HG03095 (cell line): ENCODE data around the gene PTPRD.

Experiments used
- ATAC-seq: cut with Tn5 transposase; IDR thresholded peaks from one replicate; pipeline ENCODE4 v1.9.1; 2021; ENCODE audit warnings: moderate library complexity; ENCODE audit not compliant: unreplicated experiment

The PTPRD gene

DNA sequence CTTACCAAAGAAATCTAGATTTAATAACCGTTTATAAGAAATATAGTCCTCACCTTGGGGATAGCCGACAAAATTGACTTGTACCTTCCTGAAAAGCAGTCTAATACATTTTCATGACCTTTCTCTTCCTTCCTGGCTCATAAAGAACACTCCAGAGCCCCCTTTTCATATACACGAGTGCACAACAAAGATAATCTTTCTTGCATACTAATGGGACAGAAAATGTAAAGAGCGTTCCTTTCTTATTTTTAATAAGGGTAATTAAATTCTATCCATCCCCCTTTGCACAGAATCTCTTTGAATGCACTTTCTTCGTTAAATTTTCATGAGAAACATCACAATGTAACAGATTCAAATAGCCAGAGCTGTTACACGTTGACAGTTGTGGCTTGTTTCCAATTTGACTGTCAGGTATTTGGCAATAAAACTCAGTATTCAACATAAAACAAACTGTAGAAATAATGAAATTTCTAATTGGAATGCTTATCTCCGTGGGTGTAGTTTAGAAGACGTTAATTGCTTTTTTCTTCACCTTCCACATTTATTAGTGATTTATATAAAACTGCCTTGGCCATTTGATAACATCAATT is 2080.9 kb downstream of the PTPRD start:
- no peak for ATAC-seq

DNA sequence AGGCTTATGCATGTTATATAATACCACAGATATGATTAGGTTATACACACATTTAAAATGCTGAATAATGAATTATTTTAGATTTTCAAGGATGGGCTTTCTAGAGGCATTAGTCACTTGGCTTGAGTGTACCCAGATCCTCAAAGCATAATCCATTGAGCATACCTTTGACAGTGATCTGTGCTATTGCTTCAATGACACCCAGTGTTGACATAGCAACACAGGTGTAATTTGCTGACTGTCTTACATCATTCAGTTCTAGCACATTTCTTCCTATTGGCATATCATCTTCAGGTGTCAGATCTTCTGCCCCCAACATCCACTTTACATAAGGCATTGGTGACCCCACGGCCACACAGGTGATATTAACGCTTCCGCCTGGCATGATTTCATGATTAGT is 2091.7 kb downstream of the PTPRD start:
- no peak for ATAC-seq

DNA sequence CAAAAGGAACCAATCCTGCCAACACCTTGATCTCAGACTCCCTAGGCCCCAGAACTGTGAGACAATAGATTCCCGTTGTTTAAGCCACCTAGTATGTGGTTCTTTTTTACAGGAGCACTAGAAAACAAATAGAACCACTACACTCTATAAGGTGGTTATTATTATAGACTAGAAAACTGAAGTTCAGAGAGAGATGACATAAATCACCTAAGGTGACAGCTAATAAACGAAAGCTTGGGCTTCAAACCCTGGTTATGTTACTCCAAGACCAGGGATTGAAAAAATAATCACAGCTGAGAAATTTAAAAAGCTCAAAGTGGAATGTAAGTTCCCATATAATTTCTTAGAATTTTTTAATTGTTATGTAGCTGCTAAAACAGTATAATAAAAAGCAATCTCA is 2097.1 kb downstream of the PTPRD start:
- no peak for ATAC-seq

DNA sequence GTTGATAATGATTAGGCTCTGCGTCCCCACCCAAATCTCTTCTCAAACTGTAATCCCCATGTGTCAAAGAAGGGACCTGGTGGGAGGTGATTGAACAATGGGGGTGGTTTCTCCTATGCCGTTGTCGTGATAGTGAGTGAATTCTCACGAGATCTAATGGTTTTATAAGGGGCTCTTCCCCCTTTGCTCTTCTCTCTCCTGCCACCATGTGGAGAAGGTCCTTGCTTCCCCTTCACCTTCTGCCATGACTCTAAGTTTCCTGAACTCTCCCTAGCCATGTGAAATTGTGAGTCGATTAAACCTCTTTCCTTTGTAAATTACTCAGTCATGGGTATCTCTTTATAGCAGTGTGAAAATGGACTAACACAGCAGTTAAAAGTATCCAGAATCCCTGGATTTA is 2098.0 kb downstream of the PTPRD start:
- ATAC-seq: no peak

DNA sequence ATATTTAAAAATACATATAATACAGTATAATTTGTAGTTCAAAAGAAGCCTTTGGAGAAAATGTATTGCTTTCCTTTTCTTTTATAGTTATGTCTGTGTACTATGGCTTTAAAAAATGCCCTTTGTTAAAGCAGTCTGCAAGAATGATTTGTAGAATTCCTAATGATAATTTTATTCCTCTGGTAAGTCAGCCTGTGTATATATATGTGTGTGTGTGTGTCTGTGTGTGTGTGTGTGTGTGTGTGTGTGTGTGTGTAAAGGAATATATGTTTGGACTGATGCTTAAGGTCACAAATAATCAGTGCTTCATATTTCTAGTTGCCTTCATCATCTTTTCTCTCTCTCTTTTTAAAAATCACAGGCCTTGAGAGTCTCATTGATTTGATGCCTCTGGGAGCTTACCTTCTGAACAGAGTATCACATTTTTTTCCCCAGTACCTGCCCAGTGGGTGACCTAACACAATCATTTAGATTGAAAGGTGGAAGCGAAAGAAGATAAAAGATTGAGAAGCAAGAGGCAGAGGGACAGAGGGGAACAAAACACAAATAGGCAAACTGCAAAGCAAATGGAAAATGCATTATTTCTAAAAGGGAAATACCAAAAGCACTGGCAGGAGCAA is 2104.0 kb downstream of the PTPRD start:
- ATAC-seq: no peak

DNA sequence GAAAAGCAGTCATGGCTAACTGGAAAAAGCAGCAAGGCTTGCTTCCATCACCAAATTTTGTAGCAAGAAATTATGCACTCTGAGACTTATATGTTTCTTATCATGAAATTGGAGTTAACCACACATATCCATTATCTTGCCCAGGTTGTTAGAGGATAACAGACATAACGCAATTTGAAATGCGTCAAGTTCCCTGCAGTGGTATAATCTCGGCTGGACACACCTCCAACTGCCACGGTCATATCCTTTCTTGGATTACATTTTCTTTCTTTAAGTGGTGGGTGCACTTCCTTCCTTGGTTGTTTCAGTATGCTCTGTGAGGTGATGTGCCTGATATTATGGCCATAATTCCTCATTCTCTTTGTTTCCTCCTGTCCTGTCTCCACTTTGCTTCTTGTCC is 2118.2 kb downstream of the PTPRD start:
- ATAC-seq: no peak

DNA sequence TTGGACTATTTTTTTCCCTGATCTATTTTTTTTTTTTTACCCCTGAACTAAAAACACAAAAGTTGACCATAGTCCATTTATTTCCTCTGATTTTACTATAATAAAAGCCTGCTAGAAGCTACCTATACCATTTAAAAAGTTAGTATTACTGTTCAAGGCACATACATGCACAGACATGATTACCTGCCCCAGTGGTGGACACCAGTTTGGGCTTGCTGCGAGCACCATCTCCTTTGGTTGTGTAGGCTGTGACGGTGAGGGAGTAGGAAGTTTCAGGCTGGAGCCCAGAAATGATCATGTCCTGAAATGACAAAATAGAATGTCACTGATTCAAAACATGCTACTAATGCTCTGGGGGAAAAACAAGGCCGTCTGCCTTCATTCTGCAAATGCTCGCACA is 2120.1 kb downstream of the PTPRD start:
- ATAC-seq: no peak

DNA sequence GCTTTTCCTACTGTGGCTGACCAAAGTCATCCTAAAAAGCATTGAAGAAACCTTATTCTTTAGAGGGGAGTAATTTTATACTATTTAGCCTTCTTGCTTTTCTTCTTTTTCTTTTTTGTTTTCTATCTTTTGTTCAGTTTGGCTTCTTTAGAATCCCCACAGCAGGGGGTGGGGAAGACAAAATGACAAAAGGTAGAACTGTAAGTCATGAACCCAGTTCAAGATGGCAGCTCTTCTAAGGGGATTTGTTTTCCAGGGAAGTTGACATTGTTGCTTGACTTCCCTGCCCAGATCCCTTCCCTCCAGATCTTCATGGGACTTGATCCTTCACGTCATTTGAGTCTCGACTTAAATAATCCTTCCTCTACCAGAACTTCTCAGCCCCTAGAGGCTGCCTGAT is 2120.8 kb downstream of the PTPRD start:
- no peak for ATAC-seq

DNA sequence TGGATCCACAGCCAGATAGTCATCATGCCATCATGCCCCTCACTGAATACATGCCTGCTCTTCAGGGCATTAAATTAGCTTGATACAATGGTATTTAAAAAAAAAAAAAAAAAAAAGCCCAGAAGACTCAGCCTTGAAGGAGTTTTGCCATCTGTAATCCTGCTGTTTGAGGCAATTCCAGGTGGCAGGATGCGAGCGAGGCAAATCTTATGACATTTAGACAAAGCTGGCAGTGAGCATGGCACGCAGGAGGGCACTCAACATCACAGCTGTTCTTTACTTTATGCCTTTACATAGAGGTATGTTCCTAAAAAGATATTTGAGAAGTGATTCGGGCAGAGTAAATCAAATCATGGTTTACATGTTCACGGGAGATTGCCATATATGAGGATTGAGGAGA is 2121.2 kb downstream of the PTPRD start:
- ATAC-seq: no peak

DNA sequence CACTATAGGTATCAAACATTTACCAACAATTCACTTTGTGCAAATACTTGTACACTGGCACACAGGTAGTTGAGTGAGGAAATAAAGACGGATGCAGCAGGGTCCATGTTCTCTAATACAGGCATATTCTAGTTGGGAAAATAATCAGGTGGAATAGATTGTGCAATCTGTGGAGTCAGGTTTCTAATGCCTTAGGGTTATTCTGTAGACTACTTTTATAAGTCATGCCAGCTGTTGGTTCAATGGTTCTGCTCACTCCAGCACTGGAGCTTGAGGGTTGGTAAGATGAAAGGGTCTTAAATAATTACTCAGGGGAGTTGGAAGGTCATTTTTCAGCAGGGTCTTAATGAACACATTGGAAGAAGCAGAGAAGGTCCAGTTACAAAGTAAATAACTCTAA is 2123.0 kb downstream of the PTPRD start:
- no peak for ATAC-seq

DNA sequence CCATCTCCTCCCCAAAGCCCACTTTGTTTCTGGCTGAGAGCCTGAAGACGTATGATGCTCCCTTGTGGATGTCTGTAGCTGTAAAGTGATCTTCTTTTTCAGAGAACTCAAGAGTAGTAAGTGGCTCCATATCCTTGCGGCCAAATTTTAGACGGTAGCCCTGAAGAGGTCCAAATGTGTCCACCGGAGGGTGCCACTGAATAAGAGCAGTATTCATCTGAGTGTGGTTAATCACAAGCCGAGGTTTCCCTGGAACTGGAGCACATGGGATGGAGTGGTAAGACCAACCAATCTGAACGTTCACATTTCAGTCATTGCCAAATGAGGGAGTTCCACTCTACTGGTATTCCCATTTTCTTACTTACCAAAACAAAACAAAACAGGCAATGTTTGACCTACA is 2126.7 kb downstream of the PTPRD start:
- no peak for ATAC-seq

DNA sequence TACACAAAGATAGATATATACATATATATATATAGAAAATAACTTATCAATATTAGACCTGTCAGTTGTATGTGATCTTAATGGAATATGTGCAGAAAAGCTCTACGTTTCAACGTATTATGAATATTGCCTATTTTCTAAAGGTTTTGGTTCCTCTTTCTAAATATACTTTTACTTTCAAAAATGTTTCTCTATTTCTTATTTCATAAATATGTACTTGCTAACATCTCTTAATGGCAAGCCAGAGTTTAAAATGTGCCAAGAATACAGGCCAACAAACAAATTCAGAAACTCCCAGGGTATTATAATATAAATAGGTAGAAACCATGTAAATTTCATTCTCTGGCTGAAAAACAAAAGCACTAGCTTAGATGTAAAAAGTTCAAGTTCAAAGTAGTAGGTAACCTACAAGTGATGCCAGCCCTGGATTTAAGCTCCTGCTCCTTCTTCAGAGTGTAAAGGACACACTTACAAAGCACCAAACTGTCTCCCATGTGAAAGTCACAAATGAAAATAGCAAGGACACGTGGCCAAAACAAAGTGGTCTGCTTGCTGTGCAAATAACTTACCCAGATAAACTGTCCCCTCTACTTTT is 2128.1 kb downstream of the PTPRD start:
- ATAC-seq: peak; percentile 49

DNA sequence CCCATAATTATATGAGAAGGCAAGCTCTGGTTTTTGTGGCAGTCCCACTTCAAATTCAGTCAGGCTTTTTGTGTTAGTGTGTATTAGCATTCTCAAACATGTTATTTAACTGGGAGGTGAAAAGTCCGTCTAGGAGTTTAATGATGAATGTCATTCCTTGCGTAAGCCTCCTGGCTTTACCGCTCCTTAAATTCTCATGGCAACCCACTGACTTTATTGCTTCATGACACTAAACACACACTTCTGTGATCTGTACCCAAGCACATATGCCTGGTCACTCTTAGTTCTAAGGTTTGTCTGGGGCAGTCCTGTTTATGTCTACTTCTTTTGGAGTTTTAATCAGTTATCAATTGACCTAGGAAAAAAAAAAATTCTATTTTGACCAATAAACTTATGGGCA is 2135.4 kb downstream of the PTPRD start:
- ATAC-seq: no peak

DNA sequence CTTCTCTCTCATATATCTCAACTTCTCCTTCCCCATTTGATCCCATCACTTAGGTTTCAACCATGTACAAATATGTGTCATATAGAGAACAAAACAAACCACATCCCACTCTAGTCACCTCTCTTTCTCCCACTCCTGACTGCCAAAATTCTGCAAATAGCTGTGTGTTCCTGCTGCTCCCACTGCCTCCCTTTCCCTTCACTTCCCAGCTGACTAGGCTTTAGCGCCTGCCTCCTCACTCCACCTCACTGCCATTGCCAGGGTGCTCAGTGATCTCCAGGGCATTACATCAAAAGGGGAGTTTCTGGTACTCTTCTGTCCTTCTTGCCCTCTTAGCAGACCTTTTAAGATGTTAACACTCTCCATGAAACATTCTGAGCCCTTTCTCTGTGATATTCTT is 2137.9 kb downstream of the PTPRD start:
- no peak for ATAC-seq

DNA sequence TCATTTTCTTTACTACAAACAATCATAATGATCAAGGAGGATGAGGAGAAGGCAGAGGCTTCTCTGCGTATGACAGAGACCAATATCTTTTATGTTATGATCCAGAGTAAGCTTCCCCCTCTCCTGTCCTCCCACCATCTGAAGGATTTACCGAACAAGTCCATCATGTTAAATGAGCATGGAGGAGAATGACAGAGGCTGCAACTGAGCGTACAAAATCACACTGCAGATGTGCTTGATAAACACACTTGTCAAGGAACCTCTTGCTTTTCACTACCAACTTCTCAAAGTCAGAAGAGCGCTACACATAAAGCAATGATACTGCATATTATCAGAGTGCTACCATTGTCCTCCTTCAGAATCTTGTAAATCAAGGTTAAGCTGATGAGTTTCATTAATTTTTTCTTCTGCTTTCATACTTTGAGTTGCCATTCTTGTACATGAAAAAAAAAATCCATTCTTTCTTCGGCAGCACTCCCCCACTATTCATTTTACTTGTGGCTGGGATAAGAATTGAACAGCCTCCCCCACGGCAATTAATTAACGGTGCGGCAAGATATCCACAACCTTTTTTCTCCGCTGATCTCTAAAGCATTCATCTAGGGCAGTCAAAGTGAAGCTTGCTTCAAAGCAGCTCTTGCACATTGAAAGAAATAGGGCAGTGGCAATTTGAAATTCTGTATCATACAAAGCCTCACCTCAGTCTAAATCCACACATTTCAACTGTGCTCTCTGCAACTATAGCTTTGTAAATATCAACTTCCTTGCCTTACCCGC is 2139.4 kb downstream of the PTPRD start:
- no peak for ATAC-seq

DNA sequence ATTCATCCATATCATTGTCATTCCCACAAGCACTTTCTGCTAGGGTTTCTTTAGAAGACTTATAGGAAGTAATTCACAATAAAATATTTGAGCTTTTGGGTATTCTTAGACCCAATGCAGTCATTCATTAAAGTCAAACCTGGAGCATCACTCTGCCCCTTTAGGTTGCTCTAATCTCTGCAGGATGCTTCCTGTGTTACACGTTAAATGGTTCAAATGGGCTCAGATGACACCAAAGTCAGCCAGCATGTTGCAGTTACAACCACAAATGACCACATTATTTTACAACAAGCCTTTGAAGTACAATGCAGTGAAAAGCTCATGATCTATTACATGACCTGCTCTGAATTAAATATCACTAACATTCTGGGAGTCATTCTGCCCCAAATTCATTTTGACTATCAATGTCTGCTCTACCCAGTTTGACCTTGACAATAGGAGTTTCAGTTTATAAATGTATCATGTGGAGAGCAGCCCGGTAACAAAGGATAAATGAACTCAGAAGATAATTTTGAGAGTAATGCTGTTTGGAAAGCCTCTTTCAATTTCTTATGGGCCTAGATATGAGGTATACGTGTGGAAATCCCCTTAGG is 2144.7 kb downstream of the PTPRD start:
- ATAC-seq: no peak

DNA sequence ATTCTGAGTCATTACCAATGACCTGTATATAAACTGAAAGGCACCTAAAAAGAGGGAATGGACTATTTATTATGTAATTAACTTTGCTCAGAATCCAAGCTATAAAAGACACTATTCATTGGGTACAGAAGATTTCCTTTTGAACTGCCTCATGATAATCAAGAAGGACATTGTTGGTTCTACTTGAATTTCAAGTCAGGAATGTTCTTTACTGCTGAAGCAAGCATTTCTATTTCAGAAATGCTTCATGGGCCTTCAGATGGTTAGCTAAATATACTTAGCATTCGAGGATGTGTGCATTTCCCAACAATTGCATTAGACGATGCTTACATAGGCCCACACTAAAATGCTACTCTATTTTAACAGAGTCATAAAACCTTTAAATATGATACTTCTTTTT is 2155.0 kb downstream of the PTPRD start:
- no peak for ATAC-seq

DNA sequence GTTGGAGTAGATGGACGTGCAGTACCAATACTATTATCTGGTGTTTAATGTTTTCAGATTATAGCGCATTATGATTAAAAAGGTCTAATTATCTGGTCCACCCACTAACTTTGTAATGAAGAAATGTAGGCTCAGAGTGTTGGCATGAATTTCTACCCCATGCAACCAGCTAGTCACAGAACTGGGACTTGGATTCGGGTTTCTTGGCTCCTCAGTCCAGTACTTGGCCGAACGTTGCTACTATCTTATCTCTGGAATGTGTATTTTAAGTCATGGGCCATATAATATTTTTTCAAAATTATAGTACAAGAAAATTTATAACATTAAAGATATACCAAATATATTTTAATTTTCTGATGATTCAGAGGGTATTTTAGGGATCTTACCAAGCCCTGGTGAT is 2155.7 kb downstream of the PTPRD start:
- no peak for ATAC-seq

DNA sequence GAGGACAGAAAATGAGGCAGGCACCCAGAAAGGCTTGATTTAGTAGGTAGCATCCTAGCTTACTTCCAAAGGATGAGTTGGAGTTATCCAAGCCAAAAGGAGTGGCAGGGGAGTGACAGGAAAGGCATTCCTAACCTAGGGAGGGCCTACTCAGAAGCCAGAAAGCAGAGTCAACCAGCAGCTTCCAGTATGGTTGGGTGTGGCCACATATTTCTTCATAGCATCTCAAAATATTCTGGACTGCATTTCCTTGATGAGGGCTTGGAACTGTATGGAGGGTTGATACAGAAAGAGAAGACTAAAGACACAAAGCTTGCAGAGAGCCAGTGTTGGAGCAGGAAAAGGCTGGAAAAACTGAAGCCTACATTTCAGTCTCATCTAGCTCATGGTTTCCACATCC is 2156.5 kb downstream of the PTPRD start:
- no peak for ATAC-seq

DNA sequence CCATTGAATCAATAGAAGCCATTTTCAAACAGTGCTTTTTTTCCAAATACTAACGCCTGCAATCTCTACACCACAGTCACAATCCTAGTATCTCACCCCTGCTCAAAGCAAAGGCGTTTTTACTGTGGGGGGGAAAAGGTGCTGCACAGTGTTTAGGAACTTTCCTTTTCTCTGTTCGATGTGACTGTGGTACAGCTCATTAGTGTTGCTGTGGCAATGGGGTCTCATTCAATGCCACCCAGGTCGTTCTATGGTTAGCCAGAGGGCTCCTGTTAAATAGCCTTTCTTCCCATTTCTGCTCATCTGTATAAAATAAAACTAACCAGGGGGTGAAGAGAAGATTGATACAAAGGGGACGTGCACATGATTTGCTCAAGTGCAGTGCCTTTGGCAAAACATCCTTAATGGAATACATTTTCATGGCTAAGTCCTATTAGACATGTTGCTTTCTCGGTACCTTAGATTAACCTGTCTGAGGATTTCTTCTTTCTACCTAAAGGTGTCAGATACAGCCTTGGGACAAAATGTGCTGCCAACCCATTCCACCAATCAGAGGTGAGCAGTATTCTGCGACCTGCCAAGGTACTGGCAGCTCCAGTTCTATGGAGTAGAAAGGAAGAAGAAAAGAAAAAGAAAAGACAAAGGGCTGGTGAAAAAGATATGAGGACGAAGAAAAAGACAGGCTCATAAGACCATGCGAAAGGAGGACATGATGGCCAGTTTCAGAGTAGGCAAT is 2161.8 kb downstream of the PTPRD start:
- no peak for ATAC-seq

DNA sequence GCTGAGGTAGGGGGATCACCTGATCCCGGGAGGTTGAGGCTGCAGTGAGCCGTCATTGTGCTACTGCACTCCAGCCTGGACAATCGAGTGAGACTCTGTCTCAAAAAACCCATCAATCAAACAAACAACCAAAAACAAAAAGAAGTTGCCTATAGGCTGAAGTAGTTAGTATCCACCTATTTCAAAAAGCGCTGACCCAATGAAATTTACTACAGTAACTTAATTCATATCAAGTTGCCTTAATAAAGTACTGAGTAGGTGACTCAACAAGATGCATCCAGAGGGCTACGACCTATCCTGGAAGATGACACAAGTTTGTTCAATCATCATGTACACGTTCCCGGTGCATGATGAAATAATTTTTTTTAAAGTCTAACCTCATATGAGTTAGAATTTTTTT is 2164.6 kb downstream of the PTPRD start:
- no peak for ATAC-seq
